ENCODE measurements around the gene CCDC47. TPM values are rescaled to one million over a fixed set of nuclear protein-coding genes. Genes with fewer than 3 reads are reported as not detected.

CCDC47 gene
- total RNA-seq, 2 experiments from 2014 or later: 31.0 to 31.3 TPM

Other genes starting within 250 kb of the CCDC47 start
- 10 to 100 TPM; 11.3 to 11.9 TPM for gene DCAF7, start 223.1 kb downstream of the CCDC47 start, total RNA-seq
- gene TACO1, start 172.7 kb downstream of the CCDC47 start, total RNA-seq: 10 to 100 TPM; 11.3 to 13.2 TPM
- 10 to 100 TPM; 75.8 to 78.1 TPM for gene MAP3K3, start 151.2 kb downstream of the CCDC47 start, total RNA-seq
- 100 to 1,000 TPM; 711 to 727 TPM for gene LIMD2, start 73.5 kb downstream of the CCDC47 start, total RNA-seq
- 10 to 100 TPM; 50.9 to 51.0 TPM for gene STRADA, start 31.8 kb downstream of the CCDC47 start, total RNA-seq
- gene DDX42, start 573 bp upstream of the CCDC47 start, total RNA-seq: 100 to 1,000 TPM; 112 to 117 TPM
- 10 to 100 TPM; 83.1 to 84.6 TPM for gene PSMC5, start 53.8 kb upstream of the CCDC47 start, total RNA-seq
- 10 to 100 TPM; 47.6 to 51.1 TPM for gene FTSJ3, start 54.1 kb upstream of the CCDC47 start, total RNA-seq
- gene SMARCD2, start 69.1 kb upstream of the CCDC47 start, total RNA-seq: 100 to 1,000 TPM; 102 to 111 TPM
- gene CSH2, start 100.1 kb upstream of the CCDC47 start, total RNA-seq: not detected
- gene GH2, start 108.3 kb upstream of the CCDC47 start, total RNA-seq: not detected
- gene CSH1, start 123.0 kb upstream of the CCDC47 start, total RNA-seq: not detected
- not detected for gene CSHL1, start 137.7 kb upstream of the CCDC47 start, total RNA-seq
- not detected for gene GH1, start 145.2 kb upstream of the CCDC47 start, total RNA-seq
- 1 to 10 TPM; 5.3 to 5.5 TPM for gene CD79B, start 158.7 kb upstream of the CCDC47 start, total RNA-seq
- gene SCN4A, start 199.3 kb upstream of the CCDC47 start, total RNA-seq: under 1 TPM in 1 of 2 experiments, not detected in 1; 0.03 TPM
- under 1 TPM; 0.56 to 0.71 TPM for gene PRR29, start 224.8 kb upstream of the CCDC47 start, total RNA-seq
- gene ICAM2, start 247.0 kb upstream of the CCDC47 start, total RNA-seq: 10 to 100 TPM; 50.6 to 54.7 TPM

Data from CD4-positive, alpha-beta T cell (primary cell).